LNCaP clone FGC (cell line): ENCODE data around the gene CNIH2.
A peak's percentile ranks its signal among the peaks of the same experiment; 100 is the strongest.

Experiments used
- DNase-seq: peaks from one replicate; pipeline ENCODE4 v3.0.0-alpha.2; 2011; ENCODE audit warnings: low read depth
- H3K4me3 ChIP-seq: 2 replicates; pipeline ENCODE4 v1.5.1; 2011; ENCODE audit warnings: mild to moderate bottlenecking, low read depth, low read length, control low read depth
- TF ChIP-seq, protein P1 (sequence below): IDR thresholded peaks from 2 replicates; pipeline ENCODE4 v1.5.1; 2012; ENCODE audit warnings: mild to moderate bottlenecking; ENCODE audit not compliant: control insufficient read depth, insufficient read depth; ENCODE audit errors: extremely low read depth

CNIH2 gene

DNA sequence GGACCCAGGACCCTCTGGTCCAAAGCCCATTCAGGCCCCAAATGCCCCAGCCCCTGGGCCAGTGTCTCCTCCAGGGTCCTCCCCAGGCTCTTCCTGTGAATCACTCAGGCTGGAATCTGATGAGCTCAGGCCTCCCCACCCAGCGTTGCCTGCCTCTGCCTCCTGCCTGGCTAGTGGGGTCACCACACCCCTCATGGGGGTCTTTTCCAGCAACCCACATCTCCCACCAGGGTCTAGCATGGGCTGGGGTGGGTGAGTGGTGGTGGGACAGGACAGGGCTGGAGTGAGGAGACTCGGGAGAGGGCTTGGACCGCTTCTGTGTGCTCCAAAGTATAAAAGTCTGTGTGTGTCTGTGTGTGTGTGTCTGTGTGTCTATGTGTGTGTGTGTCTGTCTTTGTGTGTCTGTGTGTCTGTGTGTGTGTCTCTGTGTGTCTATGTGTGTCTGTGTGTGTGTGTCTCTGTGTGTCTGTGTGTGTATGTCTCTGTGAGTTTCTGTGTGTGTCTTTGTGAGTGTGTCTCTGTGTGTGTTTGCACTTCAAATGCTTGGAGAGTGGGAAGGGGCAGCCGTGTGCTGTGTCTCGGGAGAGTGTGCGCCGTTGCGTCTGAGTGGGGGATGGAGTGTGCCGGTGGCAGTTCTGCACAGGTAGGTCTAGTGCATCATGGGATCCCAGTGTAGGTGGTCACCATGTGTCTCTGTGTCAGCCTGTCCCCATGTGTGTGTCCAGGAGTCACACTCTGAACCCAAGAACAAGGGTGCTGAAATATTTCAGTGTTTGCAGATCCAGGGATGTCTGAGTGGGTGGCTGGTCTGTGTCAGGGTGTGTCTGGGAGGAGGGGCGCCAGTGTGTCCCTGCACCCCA is 49.4 kb downstream of the CNIH2 start:
- H3K4me3 ChIP-seq = no peak overlapping the region
- TF ChIP-seq, protein P1, sequence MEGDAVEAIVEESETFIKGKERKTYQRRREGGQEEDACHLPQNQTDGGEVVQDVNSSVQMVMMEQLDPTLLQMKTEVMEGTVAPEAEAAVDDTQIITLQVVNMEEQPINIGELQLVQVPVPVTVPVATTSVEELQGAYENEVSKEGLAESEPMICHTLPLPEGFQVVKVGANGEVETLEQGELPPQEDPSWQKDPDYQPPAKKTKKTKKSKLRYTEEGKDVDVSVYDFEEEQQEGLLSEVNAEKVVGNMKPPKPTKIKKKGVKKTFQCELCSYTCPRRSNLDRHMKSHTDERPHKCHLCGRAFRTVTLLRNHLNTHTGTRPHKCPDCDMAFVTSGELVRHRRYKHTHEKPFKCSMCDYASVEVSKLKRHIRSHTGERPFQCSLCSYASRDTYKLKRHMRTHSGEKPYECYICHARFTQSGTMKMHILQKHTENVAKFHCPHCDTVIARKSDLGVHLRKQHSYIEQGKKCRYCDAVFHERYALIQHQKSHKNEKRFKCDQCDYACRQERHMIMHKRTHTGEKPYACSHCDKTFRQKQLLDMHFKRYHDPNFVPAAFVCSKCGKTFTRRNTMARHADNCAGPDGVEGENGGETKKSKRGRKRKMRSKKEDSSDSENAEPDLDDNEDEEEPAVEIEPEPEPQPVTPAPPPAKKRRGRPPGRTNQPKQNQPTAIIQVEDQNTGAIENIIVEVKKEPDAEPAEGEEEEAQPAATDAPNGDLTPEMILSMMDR = no peak
- DNase-seq = no peak

DNA sequence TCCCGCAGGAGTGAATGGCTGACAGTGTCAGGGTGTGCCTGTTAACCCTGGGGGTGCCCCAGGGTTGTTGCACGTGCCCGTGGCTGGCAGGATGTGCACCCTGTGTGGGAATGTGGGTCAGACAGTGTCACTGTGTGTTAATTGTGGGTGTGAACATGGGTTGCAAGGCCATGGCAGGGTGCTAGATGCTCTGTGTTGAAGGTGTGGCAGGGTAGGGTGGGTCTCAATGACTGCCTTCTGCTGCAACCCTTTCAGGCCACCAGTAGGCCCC is 50.0 kb downstream of the CNIH2 start:
- TF ChIP-seq, protein P1 = no peak

DNA sequence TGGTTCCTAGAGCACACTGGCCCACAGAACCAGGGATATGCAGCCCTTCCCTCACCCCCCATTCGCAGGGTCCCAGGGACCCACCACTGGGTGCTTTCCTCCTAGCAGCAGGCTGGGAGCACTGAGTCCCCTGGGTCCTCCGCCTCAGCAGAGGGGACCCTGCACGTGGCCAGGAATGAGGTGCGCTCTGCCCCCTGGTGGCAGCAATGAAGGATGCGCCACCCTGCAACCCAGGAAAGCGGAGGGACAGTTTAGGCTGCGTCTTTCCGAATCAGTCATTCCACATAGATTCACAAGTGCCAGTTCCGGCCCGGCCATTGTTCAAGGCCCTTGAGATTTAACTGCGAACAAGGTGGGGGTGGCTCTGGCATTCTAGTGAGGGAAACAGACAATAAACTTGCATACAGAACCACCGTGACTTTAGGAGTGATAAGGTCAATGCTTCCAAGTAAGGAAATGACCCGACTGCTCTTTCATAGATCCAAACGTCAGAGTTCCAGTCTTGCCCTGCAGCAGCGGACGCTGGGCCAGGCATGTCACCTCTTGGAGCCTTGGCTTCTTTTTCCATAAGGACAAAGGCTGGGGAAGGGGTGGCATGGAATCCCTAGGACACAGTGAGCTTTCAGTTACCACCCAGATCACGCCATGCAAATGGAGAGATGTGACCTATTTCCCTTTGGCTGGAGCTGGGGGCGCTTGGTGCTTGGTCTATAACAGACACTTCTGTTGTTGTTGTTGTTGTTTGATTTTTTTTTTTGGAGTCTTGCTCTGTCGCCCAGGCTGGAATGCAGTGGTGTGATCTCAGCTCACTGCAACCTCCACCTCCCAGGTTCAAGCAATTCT is 50.5 kb downstream of the CNIH2 start:
- TF ChIP-seq, protein P1 = peak; percentile 93
- no peak for DNase-seq
- no peak overlapping the region for H3K4me3 ChIP-seq

More for the DNA sequence above, 50.0 kb downstream of the CNIH2 start:
- H3K4me3 ChIP-seq = no peak overlapping the region
- DNase-seq = no peak

DNA sequence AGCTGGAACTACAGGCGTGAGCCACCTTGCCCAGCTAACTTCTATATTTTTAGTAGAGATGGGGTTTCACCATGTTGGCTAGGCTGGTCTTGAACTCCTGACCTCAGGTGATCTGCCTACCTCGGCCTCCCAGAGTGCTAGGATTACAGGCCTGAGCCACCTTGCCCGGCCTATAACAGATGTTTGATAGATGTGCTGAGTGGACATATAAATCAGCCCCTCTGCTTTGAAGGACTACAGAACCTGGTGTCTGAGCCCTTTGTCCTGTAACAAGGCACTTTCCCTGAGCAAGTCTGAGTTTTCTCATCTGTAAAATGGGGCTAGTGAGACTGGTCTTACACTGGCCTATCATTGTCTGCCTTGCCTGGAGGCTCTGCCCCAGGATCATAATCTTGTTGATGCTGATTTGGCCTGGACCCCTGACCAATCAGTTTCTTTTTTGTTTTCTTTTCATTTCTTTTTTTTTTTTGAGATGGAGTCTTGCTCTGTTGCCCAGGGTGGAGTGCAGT is 51.2 kb downstream of the CNIH2 start:
- TF ChIP-seq, protein P1 = no peak
- no peak for DNase-seq
- no peak overlapping the region for H3K4me3 ChIP-seq

DNA sequence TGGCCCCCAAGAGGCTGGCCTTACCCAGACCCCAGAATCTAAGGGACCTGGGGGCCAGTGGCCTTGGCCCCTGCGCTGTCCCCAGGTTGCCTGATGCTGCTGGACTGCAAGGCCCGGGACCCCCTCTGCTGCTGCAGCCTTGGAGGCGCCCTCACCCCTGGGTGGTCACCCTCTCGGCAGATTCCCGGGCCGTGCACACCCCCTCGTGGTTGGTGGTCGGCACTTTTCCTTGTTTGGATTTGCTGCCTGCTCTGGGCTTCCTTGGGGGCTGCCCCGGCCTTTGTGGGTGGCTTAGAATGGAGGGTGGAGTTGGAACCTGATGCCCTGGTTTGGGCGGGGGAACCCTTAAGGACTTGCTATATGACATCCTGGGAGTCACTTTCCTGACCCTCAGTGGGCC is 53.0 kb downstream of the CNIH2 start:
- no peak for DNase-seq
- TF ChIP-seq, protein P1 = no peak
- no peak overlapping the region for H3K4me3 ChIP-seq

- H3K4me3 ChIP-seq = no peak overlapping the region
- no peak for DNase-seq
- TF ChIP-seq, protein P1 = no peak
Observed at GRCh38 chr11:66331542-66332370, 53.8 kb downstream of the CNIH2 start.
